Cardiac muscle cell (in vitro differentiated cells and primary cell): Measurements from ENCODE around the gene MTPN. TPM values are rescaled to one million over a fixed set of nuclear protein-coding genes. Genes with fewer than 3 reads are reported as not detected.
A peak's percentile ranks its signal among the peaks of the same experiment; 100 is the strongest.

ENCODE experiments used
- DNase-seq, 2 donors: peaks; one replicate each; pipeline versions ENCODE4 v3.0.0 to v3.0.0-alpha.2; 2010 to 2017; ENCODE audit warnings: low read depth in 1 of 2, low spot score in 1 of 2
- H3K27ac ChIP-seq: fragments of 200-600 bp; sonication (generic); 2 replicates; pipeline ENCODE4 v1.5.1; 2016
- H3K27me3 ChIP-seq: fragments of 200-600 bp; sonication (generic); 2 replicates; pipeline ENCODE4 v1.6.0; 2016; ENCODE audit warnings: control low read depth
- H3K36me3 ChIP-seq: fragments of 200-600 bp; sonication (generic); 2 replicates; pipeline ENCODE4 v1.5.1; 2016; ENCODE audit warnings: control low read depth
- H3K4me1 ChIP-seq: fragments of 200-600 bp; sonication (generic); 2 replicates; pipeline ENCODE4 v1.8.1; 2017; ENCODE audit warnings: low read depth, mild to moderate bottlenecking, mixed run types
- H3K4me3 ChIP-seq: fragments of 200-600 bp; sonication (generic); 2 replicates; pipeline ENCODE4 v1.5.1; 2016; ENCODE audit warnings: mild to moderate bottlenecking
- H3K9me3 ChIP-seq: fragments of 200-600 bp; sonication (generic); 2 replicates; pipeline ENCODE4 v1.5.1; 2017; ENCODE audit warnings: low read depth, mild to moderate bottlenecking, control low read depth
- polyA plus RNA-seq: library from polyadenylated mRNA; unstranded; fragments of >200 nt; fragmentation: Nextera tagmentation; extraction: Ambion mirVana; gene quantifications from 2 replicates; pipeline ENCODE4 v1.2.1, GENCODE V29; 2016
- total RNA-seq: library from RNA; depleted of rRNA; stranded (reverse); fragments of >200 nt; gene quantifications from 2 replicates; pipeline ENCODE4 v1.2.3, GENCODE V29; 2016
- TF ChIP-seq, protein P1 (sequence below): IDR thresholded peaks from 2 replicates; pipeline ENCODE4 v1.5.1; 2012; ENCODE audit warnings: low read depth, mild to moderate bottlenecking, low read length

MTPN gene
- total and polyA plus RNA-seq, 2 experiments from 2014 or later, result 86.1 to 110 TPM

- Histone ChIP-seq H3K36me3 (peaks cover 7% of the 10 kb centered on the region), H3K27me3 (no peaks in the 10 kb centered on the region), H3K27ac (peak overlapping the region; percentile 55), H3K4me1 (peaks cover 66% of the 10 kb centered on the region), H3K4me3 (no peak overlapping the region), H3K9me3 (no peaks in the 10 kb centered on the region)
- TF ChIP-seq, protein P1, sequence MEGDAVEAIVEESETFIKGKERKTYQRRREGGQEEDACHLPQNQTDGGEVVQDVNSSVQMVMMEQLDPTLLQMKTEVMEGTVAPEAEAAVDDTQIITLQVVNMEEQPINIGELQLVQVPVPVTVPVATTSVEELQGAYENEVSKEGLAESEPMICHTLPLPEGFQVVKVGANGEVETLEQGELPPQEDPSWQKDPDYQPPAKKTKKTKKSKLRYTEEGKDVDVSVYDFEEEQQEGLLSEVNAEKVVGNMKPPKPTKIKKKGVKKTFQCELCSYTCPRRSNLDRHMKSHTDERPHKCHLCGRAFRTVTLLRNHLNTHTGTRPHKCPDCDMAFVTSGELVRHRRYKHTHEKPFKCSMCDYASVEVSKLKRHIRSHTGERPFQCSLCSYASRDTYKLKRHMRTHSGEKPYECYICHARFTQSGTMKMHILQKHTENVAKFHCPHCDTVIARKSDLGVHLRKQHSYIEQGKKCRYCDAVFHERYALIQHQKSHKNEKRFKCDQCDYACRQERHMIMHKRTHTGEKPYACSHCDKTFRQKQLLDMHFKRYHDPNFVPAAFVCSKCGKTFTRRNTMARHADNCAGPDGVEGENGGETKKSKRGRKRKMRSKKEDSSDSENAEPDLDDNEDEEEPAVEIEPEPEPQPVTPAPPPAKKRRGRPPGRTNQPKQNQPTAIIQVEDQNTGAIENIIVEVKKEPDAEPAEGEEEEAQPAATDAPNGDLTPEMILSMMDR, result no peak
- no peak for DNase-seq
Observed at GRCh38 chr7:135970682-135971365, 6.3 kb downstream of the MTPN start.

GRCh38 chr7:135970045-135970444 is 7.1 kb downstream of the MTPN start:
- Histone ChIP-seq H3K4me1 (peaks cover 74% of the 10 kb centered on the region), H3K36me3 (peaks cover 7% of the 10 kb centered on the region)

DNA sequence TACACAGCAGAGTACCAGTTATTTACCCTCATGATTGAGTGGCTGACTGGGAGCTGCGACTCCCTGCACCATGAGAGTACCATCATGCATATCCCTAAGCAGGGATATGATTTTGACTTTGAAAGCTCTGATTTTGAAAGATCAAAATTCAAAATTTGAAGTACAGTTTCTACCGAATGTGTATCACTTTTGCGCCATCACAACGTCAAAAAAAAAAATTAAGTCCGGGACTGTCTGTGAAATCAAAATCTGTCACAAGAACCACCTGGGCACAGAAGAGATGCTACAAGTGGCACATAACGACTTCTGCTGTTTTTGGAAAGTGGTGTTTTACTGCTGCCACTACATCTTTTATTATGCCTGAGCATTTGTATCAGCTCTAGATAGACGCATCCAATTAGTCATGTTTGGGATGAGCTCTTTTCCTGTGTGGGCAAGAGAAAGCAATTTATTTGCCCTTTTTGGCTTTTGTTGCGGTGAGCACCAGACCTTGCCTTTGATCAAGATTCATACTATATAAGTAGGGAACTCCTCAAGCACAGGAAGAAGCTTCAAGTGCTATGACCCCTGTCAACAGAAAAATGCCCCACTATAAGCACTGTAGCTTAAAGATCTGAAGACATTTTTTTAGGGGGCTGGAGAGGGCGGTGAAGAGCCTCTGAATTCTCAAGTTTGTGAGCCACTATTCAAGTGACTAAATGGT is 10.7 kb downstream of the MTPN start:
- Histone ChIP-seq H3K4me3 (no peak overlapping the region), H3K4me1 (peaks cover 56% of the 10 kb centered on the region), H3K27me3 (no peaks in the 10 kb centered on the region), H3K27ac (peak overlapping the region; percentile 65), H3K36me3 (no peaks in the 10 kb centered on the region), H3K9me3 (no peaks in the 10 kb centered on the region)
- TF ChIP-seq, protein P1, result no peak
- no peak for DNase-seq

More at GRCh38 chr7:135970045-135970444, 7.1 kb downstream of the MTPN start:
- TF ChIP-seq, protein P1, result no peak
- Histone ChIP-seq H3K9me3 (no peaks in the 10 kb centered on the region), H3K4me3 (no peak overlapping the region), H3K27ac (no peak overlapping the region), H3K27me3 (no peaks in the 10 kb centered on the region)
- DNase-seq, result no peak

DNA sequence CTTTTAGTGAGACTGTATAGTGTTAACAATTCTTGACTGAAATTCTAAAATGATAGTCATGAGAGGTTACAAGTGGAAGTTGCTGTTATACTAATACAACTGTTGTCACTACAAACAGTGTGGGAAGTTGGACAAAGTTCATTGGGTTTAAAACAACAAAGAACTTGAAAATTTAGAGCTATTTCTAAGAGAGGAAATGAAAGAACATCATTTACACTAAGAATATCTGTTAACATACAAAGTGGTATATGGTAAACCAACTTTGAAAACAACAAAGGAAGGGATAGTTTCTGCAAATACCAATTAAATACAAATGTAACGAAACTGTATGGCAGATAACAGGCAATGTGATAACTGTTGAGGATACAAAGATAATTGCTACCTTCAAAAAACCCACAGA is 11.6 kb downstream of the MTPN start:
- Histone ChIP-seq H3K9me3 (no peaks in the 10 kb centered on the region), H3K27ac (peak overlapping the region; percentile 65), H3K27me3 (no peaks in the 10 kb centered on the region), H3K4me3 (peak overlapping the region; percentile 3), H3K4me1 (peaks cover 56% of the 10 kb centered on the region), H3K36me3 (no peaks in the 10 kb centered on the region)
- no peak for DNase-seq
- TF ChIP-seq, protein P1, result no peak

GRCh38 chr7:135964791-135965190 is 12.4 kb downstream of the MTPN start:
- peaks cover 62% of the 10 kb centered on the region for H3K4me1 ChIP-seq
- no peak for DNase-seq
- H3K27me3 ChIP-seq, result no peaks in the 10 kb centered on the region
- H3K27ac ChIP-seq, result no peak overlapping the region
- no peak overlapping the region for H3K4me3 ChIP-seq
- H3K36me3 ChIP-seq, result no peaks in the 10 kb centered on the region
- TF ChIP-seq, protein P1, result no peak
- H3K9me3 ChIP-seq, result no peaks in the 10 kb centered on the region
